ENCODE results near the gene KRTAP10-1.

KRTAP10-1 gene

GRCh38 chr21:44526096-44526997 lies 13.6 kb downstream of the KRTAP10-1 start:
- no peak for TF ChIP-seq CTCF (IDR thresholded peaks at IDR 0.05; ENCODE audit: insufficient read depth, low read depth, low read length, missing control alignments)
- no peak overlapping the region for H3K4me3 ChIP-seq (ENCODE audit: low read depth, low read length)

GRCh38 chr21:44525391-44526095 lies 14.5 kb downstream of the KRTAP10-1 start:
- TF ChIP-seq CTCF (IDR thresholded peaks at IDR 0.05; ENCODE audit: insufficient read depth, low read depth, low read length, missing control alignments), result no peak

More at GRCh38 chr21:44526096-44526997, 13.6 kb downstream of the KRTAP10-1 start:
- DNase-seq (ENCODE audit: low read depth), result no peak

GRCh38 chr21:44524414-44525371 lies 15.3 kb downstream of the KRTAP10-1 start:
- no peak for TF ChIP-seq CTCF (IDR thresholded peaks at IDR 0.05; ENCODE audit: insufficient read depth, low read depth, low read length, missing control alignments)
- no peak overlapping the region for H3K4me3 ChIP-seq (ENCODE audit: low read depth, low read length)
- DNase-seq (ENCODE audit: low read depth), result no peak

More at GRCh38 chr21:44525391-44526095, 14.5 kb downstream of the KRTAP10-1 start:
- H3K4me3 ChIP-seq (ENCODE audit: low read depth, low read length), result no peak overlapping the region
- no peak for DNase-seq (ENCODE audit: low read depth)

- H3K4me3 ChIP-seq (ENCODE audit: low read depth, low read length), result no peak overlapping the region
- no peak for DNase-seq (ENCODE audit: low read depth)
- TF ChIP-seq CTCF (IDR thresholded peaks at IDR 0.05; ENCODE audit: insufficient read depth, low read depth, low read length, missing control alignments), result no peak
Observed at GRCh38 chr21:44523567-44524413, 16.2 kb downstream of the KRTAP10-1 start.

- no peak for DNase-seq (ENCODE audit: low read depth)
- no peak for TF ChIP-seq CTCF (IDR thresholded peaks at IDR 0.05; ENCODE audit: insufficient read depth, low read depth, low read length, missing control alignments)
- H3K4me3 ChIP-seq (ENCODE audit: low read depth, low read length), result no peak overlapping the region
Observed at GRCh38 chr21:44522753-44523204, 17.2 kb downstream of the KRTAP10-1 start.

All from GM12865 (cell line).